Gastrocnemius medialis (tissue), 4 donors: Measurements from ENCODE around the gene TNIK.

Experiments used
- CTCF ChIP-seq, 5 experiments: fragments of 450-650 bp in 3 of 5; fragments of 200-600 bp in 2 of 5; sonication (generic) in 2 of 5; IDR thresholded peaks in 4 of 5; conservative IDR thresholded peaks in 1 of 5; 1 replicate in 4 of 5; 2 replicates in 1 of 5; pipeline ENCODE4 v1.5.1; 2016 to 2019; ENCODE audit warnings: antibody characterized with exemption in 5 of 5, mild to moderate bottlenecking in 3 of 5, moderate library complexity in 3 of 5
- POLR2A ChIP-seq, 2 donors: fragments of 450-650 bp; IDR thresholded peaks; one replicate each; pipeline ENCODE4 v1.6.1; 2017; ENCODE audit warnings: antibody characterized with exemption in 2 of 2, mild to moderate bottlenecking in 2 of 2, moderate library complexity in 2 of 2

GRCh38 chr3:171416061-171416460, 44.1 kb downstream of the TNIK start:
- TF ChIP-seq CTCF (IDR thresholded peaks at IDR 0.05 in 4 of 5, conservative IDR thresholded peaks at IDR 0.05 in 1 of 5) = no peak
- TF ChIP-seq POLR2A (IDR thresholded peaks at IDR 0.05) = no peak
